ENCODE results near the gene TFDP3. TPM values are rescaled to one million over a fixed set of nuclear protein-coding genes. Genes with fewer than 3 reads are reported as not detected.

Gene TFDP3
- total RNA-seq, 1 experiment from 2014 or later, result not detected

GRCh38 chrX:133215017-133215416 lies 3.1 kb downstream of the TFDP3 start:
- no peak for TF ChIP-seq TCF7L2 (IDR thresholded peaks at IDR 0.05; ENCODE audit: low read depth, low read length)
- no peak for TF ChIP-seq POLR2AphosphoS5 (IDR thresholded peaks at IDR 0.05; ENCODE audit: low read depth, low read length)
- TF ChIP-seq REST (IDR thresholded peaks at IDR 0.05; ENCODE audit: insufficient read depth in 1 of 2, low read depth in 2 of 2, low read length in 1 of 2), result no peak
- TF ChIP-seq CTCF (IDR thresholded peaks at IDR 0.05), result no peak
- TF ChIP-seq SIN3A (IDR thresholded peaks at IDR 0.05; ENCODE audit: borderline replicate concordance, insufficient read depth, low read depth, low read length), result no peak
- no peaks in the 10 kb centered on the region for H3K9me3 ChIP-seq (ENCODE audit: control insufficient read depth, insufficient read depth, low read depth, low read length)
- no TSS peak for BruUV-seq (replicated peaks)
- POLR2A ChIA-PET, result no interaction called here
- DNase-seq (ENCODE audit: low read depth, low spot score) (no peak), ATAC-seq (no peak)
- H3K27ac ChIP-seq (ENCODE audit: low read length), result no peak overlapping the region
- intact Hi-C loops (cut with micrococcal nuclease; ENCODE audit: unreplicated experiment) (no loop called here), in situ Hi-C loops (cut with HindIII; ENCODE audit: low pct_unique_long_range_greater_than_20kb, low sequenced_read_pairs) (no loop called here)
- CTCF ChIA-PET, result no interaction called here
- no peaks in the 10 kb centered on the region for H3K36me3 ChIP-seq (ENCODE audit: control insufficient read depth, insufficient read depth, low read length)
- H3K27me3 ChIP-seq (ENCODE audit: control insufficient read depth, insufficient read depth, low read length), result no peaks in the 10 kb centered on the region
- no peaks in the 10 kb centered on the region for H3K4me1 ChIP-seq (ENCODE audit: control insufficient read depth, insufficient read depth, low read length)
- no peak overlapping the region for H3K4me3 ChIP-seq (ENCODE audit: low read depth in 2 of 2, low read length in 2 of 2)

GRCh38 chrX:133214301-133214700 lies 3.9 kb downstream of the TFDP3 start:
- ATAC-seq (no peak), DNase-seq (ENCODE audit: low read depth, low spot score) (no peak)
- no TSS peak for BruUV-seq (replicated peaks)
- ChIA-PET POLR2A (no interaction called here), CTCF (no interaction called here)
- in situ Hi-C loops (cut with HindIII; ENCODE audit: low pct_unique_long_range_greater_than_20kb, low sequenced_read_pairs), result no loop called here
- Histone ChIP-seq H3K9me3 (ENCODE audit: control insufficient read depth, insufficient read depth, low read depth, low read length) (no peaks in the 10 kb centered on the region), H3K27ac (ENCODE audit: low read length) (no peak overlapping the region), H3K4me1 (ENCODE audit: control insufficient read depth, insufficient read depth, low read length) (no peaks in the 10 kb centered on the region), H3K36me3 (ENCODE audit: control insufficient read depth, insufficient read depth, low read length) (no peaks in the 10 kb centered on the region), H3K27me3 (ENCODE audit: control insufficient read depth, insufficient read depth, low read length) (no peaks in the 10 kb centered on the region), H3K4me3 (ENCODE audit: low read depth in 2 of 2, low read length in 2 of 2) (no peak overlapping the region)
- TF ChIP-seq TCF7L2 (IDR thresholded peaks at IDR 0.05; ENCODE audit: low read depth, low read length), result no peak
- no peak for TF ChIP-seq SIN3A (IDR thresholded peaks at IDR 0.05; ENCODE audit: borderline replicate concordance, insufficient read depth, low read depth, low read length)
- no peak for TF ChIP-seq REST (IDR thresholded peaks at IDR 0.05; ENCODE audit: insufficient read depth in 1 of 2, low read depth in 2 of 2, low read length in 1 of 2)
- no peak for TF ChIP-seq POLR2AphosphoS5 (IDR thresholded peaks at IDR 0.05; ENCODE audit: low read depth, low read length)
- intact Hi-C loops (cut with micrococcal nuclease; ENCODE audit: unreplicated experiment), result no loop called here

Data from Panc1 (cell line).